Renal cortical epithelial cell (primary cell): Measurements from ENCODE around the gene GPC5. TPM values are rescaled to one million over a fixed set of nuclear protein-coding genes. Genes with fewer than 3 reads are reported as not detected.

Experiments
- DNase-seq: peaks from one replicate; pipeline ENCODE4 v3.0.0-alpha.2; 2011; ENCODE audit warnings: low read depth
- total RNA-seq: library from RNA; depleted of rRNA; stranded (reverse); fragments of >200 nt; gene quantifications from 2 replicates; pipeline ENCODE4 v1.2.3, GENCODE V29; 2014

Gene GPC5
- total RNA-seq, 1 donor from 2014 or later: 0.75 TPM

GRCh38 chr13:91962946-91963345 lies 564.5 kb downstream of the GPC5 start:
- DNase-seq: no peak

GRCh38 chr13:91965511-91965910 lies 567.1 kb downstream of the GPC5 start:
- no peak for DNase-seq

- no peak for DNase-seq
These were observed 580.1 kb downstream of the GPC5 start for GRCh38 chr13:91978571-91978970.

DNA sequence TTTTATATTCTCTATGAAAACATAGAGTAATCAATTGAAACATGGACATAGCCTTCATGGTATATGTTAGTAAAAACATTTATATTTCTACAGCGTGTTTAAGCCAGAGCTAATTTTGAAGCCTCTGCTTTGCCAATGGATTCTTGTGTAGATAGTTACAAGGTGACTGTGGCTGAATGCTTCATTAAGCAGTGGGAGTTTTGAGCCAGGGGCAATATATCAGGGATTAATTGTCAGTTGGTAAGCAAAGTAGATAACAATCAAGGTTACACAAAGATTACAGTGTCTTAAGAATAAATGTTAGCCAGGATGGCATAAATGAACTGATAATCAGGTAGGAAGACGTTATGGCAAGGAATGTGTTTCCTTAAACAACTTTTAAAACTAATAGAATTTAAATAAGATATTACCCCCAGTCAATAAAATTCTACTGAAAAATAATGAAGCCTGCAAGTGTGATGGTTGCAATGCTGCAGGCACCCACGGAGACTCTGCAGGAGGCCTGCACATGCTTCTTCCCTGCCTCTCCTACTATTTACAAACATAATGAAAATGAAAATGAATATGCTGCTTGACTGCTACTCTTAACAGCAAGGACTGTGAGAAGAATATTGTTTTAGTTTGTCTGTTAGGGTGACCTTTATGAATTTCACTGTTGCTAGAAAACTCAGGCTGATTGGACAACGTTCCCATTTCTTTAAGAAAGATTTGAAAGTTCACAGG lies 588.5 kb downstream of the GPC5 start:
- DNase-seq: peak; percentile 27

DNA sequence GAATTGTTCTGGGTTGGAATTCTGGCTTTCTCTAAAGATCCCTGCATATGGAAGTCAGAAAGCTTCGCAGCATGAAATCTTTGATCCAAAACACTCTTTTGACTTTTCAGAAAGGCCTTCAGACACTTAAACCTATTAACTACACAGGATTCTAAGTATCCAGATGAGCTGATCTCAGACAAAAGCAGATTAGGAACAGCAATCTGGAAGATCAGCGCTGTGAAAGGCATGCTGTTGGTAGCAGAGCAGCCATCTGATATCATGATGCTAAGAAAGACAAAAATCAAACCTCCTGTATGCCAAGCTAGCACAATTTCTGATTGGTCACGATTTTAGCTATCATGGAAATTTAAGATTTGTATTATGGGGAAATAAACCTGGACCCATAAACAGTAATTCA lies 589.9 kb downstream of the GPC5 start:
- DNase-seq: no peak

DNA sequence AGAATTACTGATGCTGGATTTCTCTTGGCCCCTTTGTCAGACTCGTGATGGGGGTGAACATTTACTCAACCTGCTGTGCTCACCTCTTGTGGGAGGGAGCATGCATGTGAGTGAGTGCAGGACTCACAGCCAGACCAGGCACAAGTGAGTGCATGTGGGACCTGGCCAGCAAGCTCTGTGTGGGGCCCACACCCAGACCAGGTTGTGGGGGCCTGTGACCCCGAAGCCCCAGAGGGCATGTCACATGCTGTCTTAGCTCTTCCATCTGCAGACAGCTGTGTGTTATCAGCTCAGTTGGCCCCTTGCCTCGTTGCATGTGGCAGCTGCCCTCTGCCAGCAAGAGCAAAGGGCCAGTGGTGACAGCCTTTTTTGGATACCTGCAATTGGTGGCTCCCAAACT lies 614.4 kb downstream of the GPC5 start:
- DNase-seq: no peak

DNA sequence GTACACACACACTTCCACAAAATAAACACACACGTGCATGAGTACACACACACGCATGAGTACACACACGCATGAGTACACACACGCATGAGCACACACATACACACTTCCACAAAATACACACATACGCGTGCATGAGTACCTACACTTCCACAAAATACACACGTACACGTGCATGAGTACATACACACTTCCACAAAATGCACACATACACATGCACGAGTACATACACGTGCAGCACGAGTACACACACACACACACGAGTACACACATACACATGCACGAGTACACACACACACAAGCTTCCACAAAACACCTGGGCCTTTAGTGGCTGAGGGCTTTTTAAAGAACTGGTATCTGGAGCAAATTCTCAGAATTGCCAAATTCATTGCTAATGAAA lies 619.3 kb downstream of the GPC5 start:
- no peak for DNase-seq

DNA sequence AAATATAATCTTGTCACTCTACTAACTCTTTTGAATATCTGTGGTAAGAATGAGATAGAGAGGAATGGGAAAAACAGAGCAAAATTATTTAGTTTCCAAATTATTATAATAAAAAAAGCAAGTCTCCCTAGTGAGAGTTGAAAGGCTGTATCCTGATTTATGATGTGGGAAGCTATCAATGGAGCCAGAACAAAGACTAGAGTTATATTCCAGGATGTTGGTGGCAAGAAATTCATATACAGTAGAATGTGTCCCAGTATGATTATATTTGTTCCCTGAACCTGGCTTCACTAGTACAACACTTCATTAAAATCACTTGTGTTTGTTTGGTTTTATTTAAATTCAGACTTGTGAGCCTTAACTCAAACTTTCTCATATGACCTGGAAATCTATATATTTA lies 630.3 kb downstream of the GPC5 start:
- DNase-seq: no peak

GRCh38 chr13:92029641-92030040 lies 631.2 kb downstream of the GPC5 start:
- DNase-seq: no peak

DNA sequence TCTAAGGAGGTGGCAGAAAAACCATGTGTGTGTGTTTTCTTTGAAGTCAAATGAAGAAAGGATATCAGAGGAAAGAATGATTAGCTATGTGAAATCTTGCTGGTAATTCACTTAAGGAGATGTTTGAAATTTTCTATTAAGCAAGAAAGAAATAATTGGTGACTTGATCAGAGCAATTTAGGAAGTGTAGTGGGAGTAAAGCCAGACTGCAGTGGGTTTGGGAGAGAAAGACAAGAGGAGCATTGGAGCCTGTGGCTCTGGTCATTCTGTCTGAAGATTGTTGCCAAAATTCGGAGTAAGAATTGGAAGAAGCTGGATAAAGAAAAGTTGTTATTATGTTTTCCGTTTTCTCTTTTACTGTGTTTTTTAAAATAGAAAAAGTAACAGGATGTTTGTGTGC lies 640.5 kb downstream of the GPC5 start:
- no peak for DNase-seq

DNA sequence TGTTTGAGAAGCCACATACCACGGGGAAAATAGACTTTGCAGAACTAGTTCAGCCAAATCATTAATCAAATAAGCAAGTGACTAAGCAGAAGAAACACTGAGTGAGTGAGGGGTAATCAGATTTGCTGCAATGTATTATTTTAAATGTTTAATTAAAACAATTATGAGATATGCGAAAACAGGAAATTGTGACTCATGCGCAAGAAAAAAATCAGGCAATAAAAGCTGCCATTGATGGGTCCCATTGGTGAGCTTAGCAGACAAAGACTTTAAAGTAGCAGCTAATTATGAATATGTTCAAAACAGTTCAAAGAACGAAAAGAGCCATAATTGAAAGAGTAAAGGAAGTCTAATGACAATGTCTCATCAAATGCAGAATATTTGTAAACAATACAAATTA lies 644.1 kb downstream of the GPC5 start:
- no peak for DNase-seq

DNA sequence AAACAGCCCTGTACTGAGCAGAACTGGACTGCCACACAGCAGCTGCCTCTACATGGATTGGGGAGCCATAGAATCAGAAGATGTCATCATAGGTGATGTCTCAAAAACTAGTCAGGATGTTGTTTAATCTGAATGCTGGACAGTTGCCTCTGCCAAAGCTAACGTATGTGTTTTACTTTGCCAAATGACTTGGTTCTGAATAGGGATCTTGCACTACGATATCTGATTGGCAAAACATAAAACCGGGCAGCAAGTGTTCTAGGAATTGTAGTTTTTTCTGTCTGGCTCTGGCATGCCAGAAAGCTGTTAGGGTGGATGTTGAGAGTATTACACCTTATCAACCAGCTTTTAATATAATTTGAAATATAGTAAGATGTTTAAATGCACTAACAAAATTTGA lies 645.9 kb downstream of the GPC5 start:
- DNase-seq: no peak

GRCh38 chr13:92054389-92054788 lies 656.0 kb downstream of the GPC5 start:
- DNase-seq: no peak

- DNase-seq: peak; percentile 29
These were observed 676.2 kb downstream of the GPC5 start for GRCh38 chr13:92074658-92075057.

GRCh38 chr13:92097337-92097903 lies 699.0 kb downstream of the GPC5 start:
- no peak for DNase-seq

DNA sequence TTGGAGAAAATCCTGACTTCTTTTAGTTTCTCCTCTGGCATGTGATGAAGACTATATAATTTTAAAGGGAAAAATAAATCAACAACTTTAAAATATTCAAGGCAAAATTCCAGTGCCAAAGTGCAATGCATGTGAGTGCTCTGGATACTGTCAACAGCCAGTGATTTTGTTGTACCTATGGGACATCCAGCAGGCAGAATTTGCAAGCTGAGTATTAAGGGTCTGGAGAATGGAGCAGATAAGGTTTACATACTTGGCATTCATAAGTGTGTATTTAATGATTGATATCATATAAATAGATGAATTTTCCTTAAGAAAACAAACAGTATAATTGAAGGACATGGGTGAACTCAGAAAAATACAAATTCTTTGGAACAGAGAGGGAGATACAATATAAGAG lies 703.4 kb downstream of the GPC5 start:
- DNase-seq: no peak

GRCh38 chr13:92103689-92104153 lies 705.3 kb downstream of the GPC5 start:
- peak; percentile 81 for DNase-seq

DNA sequence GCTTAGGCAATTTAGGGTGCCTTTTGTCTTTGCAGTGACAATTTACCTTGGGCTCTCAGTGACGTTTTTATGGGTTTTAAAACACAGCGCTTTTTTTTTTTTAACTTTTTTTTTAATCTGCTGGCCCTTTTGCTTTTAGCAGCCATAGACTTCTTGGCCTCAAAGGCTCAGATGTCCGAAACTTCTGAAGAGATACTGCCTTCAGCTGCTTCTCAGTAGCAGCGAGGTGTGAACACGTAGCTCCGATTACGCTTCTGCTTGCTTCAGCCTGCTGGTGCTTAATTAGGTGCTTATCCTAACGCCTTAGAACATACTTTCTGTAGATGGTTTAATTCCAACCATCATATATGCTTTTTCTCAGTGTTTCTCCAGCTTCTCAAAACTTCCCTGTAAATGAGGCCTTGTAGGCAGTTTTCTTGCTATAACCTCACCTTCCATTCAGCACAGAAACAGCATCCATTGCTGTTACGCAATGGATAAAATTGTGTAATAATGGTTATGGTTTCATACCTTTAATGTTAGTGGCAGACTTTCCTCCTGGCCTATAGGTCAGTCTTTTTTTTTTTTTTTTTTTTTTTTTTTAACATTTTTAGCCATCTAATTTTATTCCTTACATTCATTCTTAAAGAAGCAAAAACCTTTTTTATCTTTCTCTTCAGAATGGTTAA lies 723.9 kb downstream of the GPC5 start:
- DNase-seq: peak; percentile 9

- no peak for DNase-seq
These were observed 728.0 kb downstream of the GPC5 start for GRCh38 chr13:92126399-92126798.

- DNase-seq: peak; percentile 7
These were observed 737.1 kb downstream of the GPC5 start for GRCh38 chr13:92135509-92135908.

- peak; percentile 68 for DNase-seq
These were observed 738.2 kb downstream of the GPC5 start for GRCh38 chr13:92136449-92137155.

DNA sequence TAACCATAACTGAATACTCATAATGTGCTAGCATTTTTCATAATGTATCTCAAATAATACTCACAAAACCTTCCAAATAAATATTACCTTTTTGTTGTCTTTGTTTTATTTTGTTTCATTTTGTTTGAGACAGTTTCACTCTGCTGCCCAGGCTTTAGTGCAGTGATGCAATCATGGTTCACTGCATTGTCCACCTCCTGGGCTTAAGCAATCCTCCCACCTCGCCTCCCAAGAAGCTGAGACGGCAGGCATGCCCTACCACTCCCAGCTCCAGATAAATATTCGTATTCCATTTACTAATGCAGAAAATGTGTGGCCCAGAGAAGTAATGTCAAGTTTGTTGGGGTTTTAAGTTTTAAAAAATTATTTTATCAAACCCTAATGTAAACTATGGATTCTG lies 739.1 kb downstream of the GPC5 start:
- peak; percentile 74 for DNase-seq

DNA sequence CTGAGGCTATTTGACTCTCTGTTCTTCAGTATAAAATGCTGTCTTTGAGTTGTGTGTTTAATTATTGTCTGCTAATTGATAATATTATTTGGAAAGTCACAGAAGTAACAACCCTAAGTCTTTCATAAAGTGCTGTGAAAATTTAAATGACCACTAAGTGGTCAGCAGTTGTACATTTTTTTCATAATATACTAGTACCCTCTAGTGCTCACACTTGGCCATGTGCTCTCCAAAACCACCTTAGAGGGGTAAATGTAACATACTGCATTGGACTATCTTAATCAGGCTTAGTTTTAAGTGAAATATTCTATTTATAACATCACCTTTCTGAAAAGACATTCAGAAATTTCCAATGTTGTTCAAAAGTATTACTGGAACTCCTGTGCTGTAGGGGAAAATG lies 745.3 kb downstream of the GPC5 start:
- peak; percentile 9 for DNase-seq
